Measurements from ENCODE around the gene MS4A6E.
"Not testable (repeated sequence)": the region's sequence is repeated elsewhere in the genome, so short reads cannot be mapped to it uniquely, and the experiment has no call there.

MS4A6E gene

GRCh38 chr11:60338053-60338452, 11.0 kb downstream of the MS4A6E start:
- no peak for DNase-seq

DNA sequence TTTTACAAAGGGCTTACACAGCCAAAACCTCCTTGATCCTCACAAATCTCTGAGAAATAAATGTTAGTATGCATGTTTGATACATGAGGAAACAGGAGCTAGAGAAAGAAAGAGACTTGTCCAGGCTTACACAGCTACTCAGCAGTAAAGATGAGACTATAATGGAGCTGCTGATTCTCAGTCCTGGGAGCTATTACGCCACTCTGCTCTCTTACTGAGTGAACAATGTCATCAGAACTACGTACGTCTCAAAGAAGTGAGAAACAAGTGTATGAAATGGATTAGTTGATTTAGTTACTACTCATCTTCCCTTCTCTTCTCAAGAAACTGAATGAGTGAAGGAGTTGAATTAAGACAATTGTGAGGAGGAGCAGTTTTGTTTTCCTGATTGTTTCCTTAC, 12.3 kb downstream of the MS4A6E start:
- DNase-seq, result no peak

DNA sequence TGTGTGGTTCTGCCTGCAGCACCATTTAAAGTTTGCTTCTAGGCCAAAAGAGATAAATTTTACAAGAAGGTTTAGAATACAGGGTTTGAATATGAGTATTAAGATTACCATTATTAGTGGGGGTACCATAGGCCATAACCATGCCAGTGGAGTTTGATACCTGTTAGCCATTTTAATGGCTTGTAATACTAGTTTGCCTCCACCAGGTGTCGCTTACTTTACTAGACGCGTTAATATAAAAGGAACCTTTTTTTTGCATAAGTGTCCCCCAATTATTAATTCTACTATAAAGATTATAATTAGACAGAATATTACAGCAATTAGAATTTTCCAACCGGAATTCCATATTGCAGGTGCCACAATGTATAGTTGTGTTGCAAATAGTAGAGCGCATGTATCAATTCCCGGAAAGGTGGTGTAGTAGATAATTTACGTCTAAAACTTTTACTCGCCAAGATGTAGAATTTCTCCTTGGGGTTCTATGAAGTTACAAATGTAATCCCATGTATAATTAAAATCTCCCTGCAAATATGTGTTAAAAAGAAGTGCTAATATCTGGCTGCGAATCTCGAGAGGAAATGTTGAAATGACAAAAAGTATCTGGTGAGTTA, 16.1 kb downstream of the MS4A6E start:
- no peak for DNase-seq

DNA sequence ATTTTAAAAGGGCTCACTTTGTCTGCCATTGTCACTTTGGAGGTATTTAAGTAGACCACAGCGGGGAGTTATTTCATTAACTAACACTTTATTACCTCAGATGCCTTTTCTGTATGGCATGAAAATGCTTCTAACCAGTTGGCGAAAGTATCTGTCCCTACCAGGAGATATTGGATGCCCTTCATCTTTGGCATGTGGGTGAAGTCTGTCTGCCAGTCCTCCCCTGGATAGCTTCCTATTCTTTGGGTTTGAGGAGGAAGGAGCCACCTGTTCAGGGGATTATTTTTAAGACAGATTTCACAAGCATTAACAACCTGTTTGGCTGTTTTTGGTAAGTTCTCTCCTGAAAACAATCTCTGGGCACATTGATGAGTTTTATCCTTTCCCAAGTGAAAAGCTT, 17.1 kb downstream of the MS4A6E start:
- no peak for DNase-seq

DNA sequence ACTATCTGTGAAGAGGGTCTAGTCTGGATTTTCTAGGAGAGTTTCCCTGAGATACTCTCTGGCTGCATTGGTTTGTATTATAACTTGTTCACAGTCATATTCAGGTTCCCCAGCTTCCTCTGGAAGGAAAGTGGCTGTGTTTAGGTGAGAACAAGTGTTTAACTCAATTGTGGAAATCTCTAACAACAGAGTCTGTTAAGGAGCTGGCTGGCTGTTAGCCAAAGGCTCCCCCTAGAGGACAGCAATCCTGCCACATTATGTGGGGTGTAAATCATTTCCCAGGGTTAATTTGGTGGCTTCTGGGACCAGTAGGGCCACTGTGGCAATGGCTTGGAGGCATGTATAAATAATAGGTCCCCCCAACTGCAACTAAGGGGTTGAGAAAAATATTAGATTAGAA, 18.4 kb downstream of the MS4A6E start:
- no peak for DNase-seq

DNA sequence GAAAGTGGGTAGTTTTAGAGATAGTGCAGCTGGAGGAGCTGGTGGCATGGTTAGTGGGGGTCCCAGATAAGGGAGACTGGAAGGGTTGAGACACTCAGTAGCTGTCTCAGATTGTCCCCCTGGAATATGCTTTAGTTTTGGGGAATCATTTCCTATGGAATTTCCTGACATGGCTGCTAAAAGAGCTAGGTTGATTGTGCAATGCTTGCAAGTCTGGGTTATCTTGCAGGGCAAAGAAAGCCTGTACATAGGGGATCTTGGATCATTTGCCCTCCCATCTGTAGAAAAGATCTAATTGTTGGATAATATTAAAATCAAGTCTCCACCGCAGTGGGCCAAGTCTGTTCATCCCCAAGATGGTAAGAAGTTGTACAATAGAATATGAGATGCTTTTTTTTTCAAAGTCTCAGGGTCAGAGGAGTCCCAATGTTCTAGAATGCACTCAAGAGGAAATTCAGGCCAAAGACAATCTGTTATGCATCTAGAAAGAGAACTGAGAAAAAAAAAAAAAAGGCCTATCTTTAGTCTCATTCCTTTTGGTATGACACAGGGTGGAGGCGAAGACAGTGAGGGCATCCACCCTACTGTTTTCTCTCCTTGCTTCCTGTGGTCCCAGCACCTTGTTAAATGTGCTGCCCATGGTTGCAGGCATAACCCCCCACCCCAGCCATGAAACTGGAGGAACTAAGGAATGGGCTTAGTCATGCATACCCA, 20.2 kb downstream of the MS4A6E start:
- DNase-seq, result no peak

DNA sequence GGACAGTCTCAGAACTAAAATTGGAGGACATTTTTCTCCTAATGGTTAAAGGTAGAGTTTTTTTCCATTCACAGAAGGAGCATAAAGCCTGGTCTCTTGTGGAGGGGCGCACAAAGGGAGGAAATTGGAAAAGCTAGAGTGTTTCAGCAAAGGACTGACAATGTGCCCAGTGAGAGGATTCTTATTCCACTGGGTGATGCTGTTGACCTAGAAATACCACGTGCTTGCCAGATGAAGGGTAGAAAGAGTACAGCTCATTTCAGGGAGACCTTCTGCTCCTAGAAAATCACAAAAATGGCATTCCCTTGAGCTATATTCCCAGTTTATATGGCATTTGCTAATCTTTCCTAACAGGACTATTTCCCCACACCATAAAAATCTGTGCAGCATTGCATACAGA, 21.1 kb downstream of the MS4A6E start:
- DNase-seq, result no peak

GRCh38 chr11:60349990-60350389, 22.9 kb downstream of the MS4A6E start:
- no peak for DNase-seq

DNA sequence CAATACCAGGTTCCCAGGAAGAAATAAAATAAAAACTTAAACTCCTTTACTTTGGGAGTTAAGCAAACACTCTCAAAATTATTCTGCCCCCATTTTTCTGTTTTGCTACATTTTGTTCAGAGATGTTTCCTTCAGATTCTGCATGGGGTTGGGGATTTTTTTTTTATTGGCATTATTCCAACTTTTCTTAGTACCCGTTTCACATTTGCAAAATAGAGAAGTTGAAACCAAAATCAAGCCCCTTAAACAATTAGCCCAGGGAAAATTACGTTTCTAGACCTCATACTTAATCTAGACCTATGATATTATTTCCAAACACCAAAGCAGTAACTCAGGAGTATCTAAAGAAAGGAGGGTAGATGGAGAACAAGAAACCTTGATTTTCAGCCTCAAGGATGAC, 30.7 kb downstream of the MS4A6E start:
- no peak for DNase-seq

DNA sequence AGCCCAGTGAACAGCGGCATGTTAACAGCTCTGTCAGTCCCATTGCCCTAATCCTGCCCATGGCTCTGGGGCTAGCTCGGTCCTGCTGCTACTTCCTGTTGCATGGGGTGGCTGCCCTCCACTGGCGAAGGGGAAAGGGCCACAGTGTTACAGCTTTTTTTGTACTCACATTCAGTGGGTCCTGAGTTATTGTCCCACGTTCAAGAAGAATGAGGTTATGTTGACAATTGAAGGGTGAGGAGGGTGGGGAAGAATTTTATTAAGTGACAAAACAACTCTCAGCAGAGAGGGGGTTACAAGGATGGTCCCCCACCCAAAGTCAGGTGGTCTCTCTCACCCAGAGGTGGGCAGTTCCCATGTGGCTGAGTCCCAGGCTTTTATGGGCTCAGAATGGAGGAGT, 33.6 kb downstream of the MS4A6E start:
- DNase-seq, result no peak

DNA sequence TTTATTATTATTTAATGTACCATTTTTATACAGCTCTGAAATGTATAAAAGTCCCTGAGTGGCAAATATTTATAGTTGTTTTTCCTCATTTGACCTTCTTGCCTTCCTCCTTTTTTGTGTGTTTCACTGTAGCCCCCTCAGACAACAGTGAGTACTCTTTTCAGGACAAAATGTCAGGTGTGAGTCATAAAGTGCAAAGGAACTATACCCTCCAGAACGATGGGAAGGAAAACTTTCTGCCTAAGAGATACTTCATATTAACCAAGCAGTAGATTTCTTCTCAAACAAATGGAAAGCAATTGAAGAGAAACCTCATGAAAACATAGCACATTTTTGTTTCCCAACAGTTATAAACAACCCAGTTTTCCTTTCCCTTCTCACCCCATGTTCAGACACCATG, 35.2 kb downstream of the MS4A6E start:
- DNase-seq, result no peak

- peak; percentile 48 for DNase-seq
Observed at GRCh38 chr11:60363542-60364470, 36.8 kb downstream of the MS4A6E start.

DNA sequence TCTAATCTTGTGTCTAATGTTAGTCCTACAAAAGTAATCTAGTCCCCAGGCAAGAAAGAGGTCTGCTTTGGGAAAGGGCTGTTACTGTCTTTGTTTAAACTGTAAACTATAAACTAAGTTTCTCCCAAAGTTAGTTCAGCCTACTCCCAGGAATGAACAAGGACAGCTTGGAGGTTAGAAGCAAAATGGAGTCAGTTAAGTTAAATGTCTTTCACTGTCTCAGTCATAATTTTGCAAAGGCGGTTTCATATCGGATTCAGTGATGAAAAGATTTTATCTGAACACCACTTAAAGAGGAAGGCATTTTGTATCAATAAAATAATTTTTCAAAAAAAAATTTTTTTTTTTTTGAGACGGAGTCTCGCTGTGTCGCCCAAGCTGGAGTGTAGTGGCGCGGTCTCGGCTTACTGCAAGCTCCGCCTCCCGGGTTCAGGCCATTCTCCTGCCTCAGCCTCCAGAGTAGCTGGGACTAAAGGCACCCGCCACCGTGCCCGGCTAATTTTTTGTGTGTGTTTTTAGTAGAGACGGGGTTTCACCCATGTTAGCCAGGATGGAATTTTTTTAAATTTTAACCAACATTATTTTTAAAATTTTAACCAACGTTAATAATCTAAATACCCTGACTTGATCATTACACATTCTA, 39.3 kb downstream of the MS4A6E start:
- DNase-seq, result not testable (repeated sequence)

- no peak for DNase-seq
Observed at GRCh38 chr11:60367009-60367408, 40.0 kb downstream of the MS4A6E start.

GRCh38 chr11:60367896-60368295, 40.8 kb downstream of the MS4A6E start:
- DNase-seq, result no peak

DNA sequence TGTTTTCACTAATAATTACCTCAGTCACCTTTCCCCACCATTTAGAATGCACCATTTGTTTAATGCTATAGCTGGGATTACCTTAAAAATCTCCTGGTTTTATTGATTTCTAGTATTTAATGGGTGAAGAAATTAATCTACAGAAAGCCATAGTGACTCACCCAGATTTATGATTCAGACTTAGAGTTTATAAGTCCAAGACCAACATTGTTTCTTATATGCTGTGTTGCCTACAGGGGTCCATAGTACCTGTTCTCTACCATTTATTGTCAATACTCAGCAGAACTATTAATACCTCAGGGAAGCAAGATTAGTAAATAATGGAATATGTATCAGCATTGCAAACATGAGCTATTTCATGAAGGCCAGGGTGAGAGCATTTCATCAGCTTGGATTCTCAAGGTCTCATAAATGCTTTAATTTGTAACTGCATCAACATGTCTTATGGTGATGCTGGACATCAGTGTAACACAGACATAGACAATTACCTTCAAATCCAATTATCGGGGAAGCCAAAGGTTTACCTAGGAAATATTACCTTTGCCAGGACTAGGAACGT, 43.3 kb downstream of the MS4A6E start:
- DNase-seq, result no peak

GRCh38 chr11:60370811-60371298, 43.8 kb downstream of the MS4A6E start:
- DNase-seq, result no peak

DNA sequence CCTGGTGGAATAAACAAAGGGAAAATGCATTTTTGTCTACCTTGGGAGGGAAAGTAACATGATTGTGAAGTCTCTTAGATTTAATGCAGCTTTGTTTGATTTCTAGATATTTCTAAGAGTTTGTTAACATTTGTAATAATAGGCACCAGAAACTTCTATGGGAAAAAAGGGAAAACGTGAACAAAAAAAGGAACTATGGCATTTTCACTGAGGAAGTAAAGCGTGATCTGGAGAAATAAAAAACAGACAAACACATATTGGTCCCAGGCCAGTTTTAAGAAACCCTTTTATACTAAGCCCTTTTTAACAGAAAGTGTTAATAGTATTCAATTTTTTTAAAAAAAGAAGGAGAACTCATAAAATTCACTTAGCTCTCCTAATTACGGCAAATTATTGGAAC, 44.3 kb downstream of the MS4A6E start:
- DNase-seq, result no peak

GRCh38 chr11:60371854-60372253, 44.8 kb downstream of the MS4A6E start:
- DNase-seq, result no peak

- DNase-seq, result no peak
Observed at GRCh38 chr11:60372767-60373166, 45.7 kb downstream of the MS4A6E start.

- no peak for DNase-seq
Observed at GRCh38 chr11:60375316-60375715, 48.3 kb downstream of the MS4A6E start.

DNA sequence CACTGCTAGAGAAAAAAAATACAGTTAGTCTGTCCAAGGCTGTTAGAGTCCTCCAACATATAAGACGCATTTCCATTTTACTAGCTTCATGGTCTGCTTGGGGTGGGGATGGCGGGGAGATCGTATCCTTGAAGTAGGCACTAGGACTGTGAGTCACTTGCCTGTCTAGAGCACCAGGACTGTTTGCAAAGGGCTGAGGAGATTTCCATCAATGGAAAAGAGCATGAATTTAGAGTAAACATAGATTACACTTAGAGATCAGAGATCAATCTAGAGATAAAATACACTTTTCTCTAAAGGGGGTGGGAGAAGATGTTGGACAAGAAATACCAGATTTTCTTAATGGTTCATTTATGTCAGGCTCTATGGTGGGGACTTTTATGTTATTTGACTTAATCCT, 49.5 kb downstream of the MS4A6E start:
- no peak for DNase-seq
